H9 (cell line): ENCODE data around the gene C15orf62. TPM values are rescaled to one million over a fixed set of nuclear protein-coding genes. Genes with fewer than 3 reads are reported as not detected.

Experiments
- DNase-seq: peaks from one replicate; pipeline ENCODE4 v3.0.0-alpha.2; 2017
- H2AFZ ChIP-seq: one replicate; pipeline ENCODE4 v1.6.1; 2013; ENCODE audit warnings: mild to moderate bottlenecking, low read length, control low read depth, moderate library complexity
- H2AK5ac ChIP-seq: 2 replicates; pipeline ENCODE4 v1.6.1; 2013; ENCODE audit warnings: low read length, control low read depth, mixed read lengths; ENCODE audit not compliant: insufficient read length
- H2BK120ac ChIP-seq: one replicate; pipeline ENCODE4 v1.6.1; 2013; ENCODE audit warnings: low read depth, mild to moderate bottlenecking, low read length, control low read depth, inconsistent platforms; ENCODE audit not compliant: poor library complexity, severe bottlenecking
- H2BK12ac ChIP-seq: 2 replicates; pipeline ENCODE4 v1.6.1; 2013; ENCODE audit warnings: low read length, control low read depth, mixed read lengths, low read depth; ENCODE audit not compliant: insufficient read length
- H2BK15ac ChIP-seq: 2 replicates; pipeline ENCODE4 v1.6.1; 2013; ENCODE audit warnings: low read depth, low read length, control low read depth
- H2BK20ac ChIP-seq: one replicate; pipeline ENCODE4 v1.6.1; 2013; ENCODE audit warnings: low read depth, mild to moderate bottlenecking, low read length, control low read depth, inconsistent platforms; ENCODE audit not compliant: poor library complexity, severe bottlenecking
- H2BK5ac ChIP-seq: 2 replicates; pipeline ENCODE4 v1.6.1; 2013; ENCODE audit warnings: low read length, control low read depth, mixed read lengths; ENCODE audit not compliant: insufficient read length
- H3K14ac ChIP-seq: 2 replicates; pipeline ENCODE4 v1.6.1; 2013; ENCODE audit warnings: low read length, control low read depth; ENCODE audit not compliant: insufficient read depth
- H3K18ac ChIP-seq: 2 replicates; pipeline ENCODE4 v1.6.1; 2013; ENCODE audit warnings: low read depth, mild to moderate bottlenecking, mixed read lengths, low read length, control low read depth; ENCODE audit not compliant: insufficient read length
- H3K23ac ChIP-seq: 2 replicates; pipeline ENCODE4 v1.6.1; 2013; ENCODE audit warnings: low read length, control low read depth, mixed read lengths, low read depth; ENCODE audit not compliant: insufficient read length
- H3K23me2 ChIP-seq: 2 replicates; pipeline ENCODE4 v1.6.1; 2013; ENCODE audit warnings: low read depth, mild to moderate bottlenecking, mixed read lengths, low read length, control low read depth; ENCODE audit not compliant: insufficient read length, poor library complexity, severe bottlenecking
- H3K27ac ChIP-seq: 2 replicates; pipeline ENCODE4 v1.5.1; 2013; ENCODE audit warnings: low read length, control low read depth, mixed read lengths, low read depth; ENCODE audit not compliant: insufficient read length
- H3K27me3 ChIP-seq: 2 replicates; pipeline ENCODE4 v1.6.1; 2013; ENCODE audit warnings: low read length, control low read depth, inconsistent platforms; ENCODE audit not compliant: insufficient read depth
- H3K4ac ChIP-seq: 2 replicates; pipeline ENCODE4 v1.6.1; 2013; ENCODE audit warnings: low read depth, mild to moderate bottlenecking, control low read depth, inconsistent platforms, low read length, moderate library complexity
- H3K4me1 ChIP-seq: 2 replicates; pipeline ENCODE4 v1.6.1; 2013; ENCODE audit warnings: low read length, control low read depth, inconsistent platforms; ENCODE audit not compliant: insufficient read depth
- H3K4me2 ChIP-seq: 2 replicates; pipeline ENCODE4 v1.6.1; 2013; ENCODE audit warnings: low read length, control low read depth, mixed read lengths; ENCODE audit not compliant: insufficient read length, insufficient read depth
- H3K56ac ChIP-seq: 2 replicates; pipeline ENCODE4 v1.6.1; 2013; ENCODE audit warnings: low read depth, mild to moderate bottlenecking, mixed read lengths, low read length, control low read depth; ENCODE audit not compliant: insufficient read length
- H3K79me1 ChIP-seq: 2 replicates; pipeline ENCODE4 v1.6.1; 2013; ENCODE audit warnings: low read depth, mild to moderate bottlenecking, moderate library complexity, low read length, control low read depth, inconsistent platforms; ENCODE audit not compliant: insufficient read depth, poor library complexity, severe bottlenecking
- H3K79me2 ChIP-seq: 2 replicates; pipeline ENCODE4 v1.6.1; 2013; ENCODE audit warnings: low read length, control low read depth, inconsistent platforms; ENCODE audit not compliant: insufficient read depth
- H3K9ac ChIP-seq: 2 replicates; pipeline ENCODE4 v1.6.1; 2013; ENCODE audit warnings: low read length, control low read depth, mixed read lengths; ENCODE audit not compliant: insufficient read length; ENCODE audit errors: extremely low read depth
- H3K9me3 ChIP-seq: one replicate; pipeline ENCODE4 v1.6.1; 2013; ENCODE audit warnings: low read depth, low read length, inconsistent platforms; ENCODE audit not compliant: control insufficient read depth
- H3T11ph ChIP-seq: one replicate; pipeline ENCODE4 v1.6.1; 2013; ENCODE audit warnings: mild to moderate bottlenecking, low read length, control low read depth, inconsistent platforms
- H4K20me1 ChIP-seq: one replicate; pipeline ENCODE4 v1.6.1; 2013; ENCODE audit not compliant: control insufficient read depth, insufficient read length, insufficient read depth
- H4K5ac ChIP-seq: 2 replicates; pipeline ENCODE4 v1.6.1; 2013; ENCODE audit warnings: low read depth, mild to moderate bottlenecking, mixed read lengths, low read length, control low read depth; ENCODE audit not compliant: insufficient read length
- H4K8ac ChIP-seq: replicated peaks from 2 replicates; pipeline ENCODE4 v1.6.1; 2013; ENCODE audit warnings: low read length, control low read depth, mixed read lengths, low read depth; ENCODE audit not compliant: insufficient read length
- H4K91ac ChIP-seq: 2 replicates; pipeline ENCODE4 v1.6.1; 2013; ENCODE audit warnings: low read depth, mild to moderate bottlenecking, moderate library complexity, mixed read lengths, low read length, control low read depth; ENCODE audit not compliant: insufficient read length
- H3K27ac Mint-ChIP-seq, 3 experiments: 2 replicates in 2 of 3; 3 replicates in 1 of 3; pipeline ENCODE4 v1.8.0; 2020 to 2021; ENCODE audit warnings: mixed read lengths in 3 of 3, mild to moderate bottlenecking in 1 of 3, moderate library complexity in 1 of 3
- H3K27me3 Mint-ChIP-seq: 2 replicates; pipeline ENCODE4 v1.8.0; 2021; ENCODE audit warnings: low read depth, mild to moderate bottlenecking, moderate library complexity, mixed read lengths
- H3K36me3 Mint-ChIP-seq, 3 experiments: 2 replicates in 2 of 3; 3 replicates in 1 of 3; pipeline ENCODE4 v1.8.0; 2020 to 2021; ENCODE audit warnings: low read depth in 3 of 3, mixed read lengths in 3 of 3; ENCODE audit not compliant: insufficient read depth in 1 of 3
- H3K4me1 Mint-ChIP-seq, 2 experiments: 2 replicates each; pipeline ENCODE4 v1.8.0; 2020; ENCODE audit warnings: mixed read lengths in 2 of 2
- H3K4me3 Mint-ChIP-seq, 2 experiments: 2 replicates in 1 of 2; 3 replicates in 1 of 2; pipeline ENCODE4 v1.8.0; 2020 to 2021; ENCODE audit warnings: mild to moderate bottlenecking in 2 of 2, mixed read lengths in 2 of 2, moderate library complexity in 1 of 2
- H3K9me3 Mint-ChIP-seq, 2 experiments: 2 replicates in 1 of 2; 3 replicates in 1 of 2; pipeline ENCODE4 v1.8.0; 2020; ENCODE audit warnings: mild to moderate bottlenecking in 2 of 2, mixed read lengths in 2 of 2, moderate library complexity in 1 of 2
- WGBS: extraction: QIAGEN DNeasy Blood & Tissue Kit; methylation state at CpG from one replicate; pipeline ENCODE4 v1.1.7; 2013; ENCODE audit warnings: missing lambda C conversion rate, low lambda C conversion rate, mixed read lengths; ENCODE audit not compliant: insufficient read length; ENCODE audit errors: extremely low coverage; 5-methylcytosine and 5-hydroxymethylcytosine counted together
- total RNA-seq: library from RNA; stranded (reverse); gene quantifications from 2 replicates; pipeline ENCODE4 v1.2.1, GENCODE V29; 2021
- TF ChIP-seq, protein P1 (sequence below): fragments of 200-600 bp; sonication (generic); conservative IDR thresholded peaks from 3 replicates; pipeline ENCODE4 v1.8.0; 2021; ENCODE audit warnings: antibody characterized with exemption, mild to moderate bottlenecking

C15orf62 gene
- total RNA-seq, 1 experiment from 2014 or later, result 0.70 TPM

GRCh38 chr15:40722354-40722753, 47.4 kb upstream of the C15orf62 start:
- no peak overlapping the region for H3K4me3 Mint-ChIP-seq
- H3K79me1 ChIP-seq, result no peaks in the 10 kb centered on the region

More at GRCh38 chr15:40722354-40722753, 47.4 kb upstream of the C15orf62 start:
- no peaks in the 10 kb centered on the region for H3K27me3 ChIP-seq
- no peak overlapping the region for H3K14ac ChIP-seq
- no peak overlapping the region for H3K4ac ChIP-seq
- TF ChIP-seq, protein P1, sequence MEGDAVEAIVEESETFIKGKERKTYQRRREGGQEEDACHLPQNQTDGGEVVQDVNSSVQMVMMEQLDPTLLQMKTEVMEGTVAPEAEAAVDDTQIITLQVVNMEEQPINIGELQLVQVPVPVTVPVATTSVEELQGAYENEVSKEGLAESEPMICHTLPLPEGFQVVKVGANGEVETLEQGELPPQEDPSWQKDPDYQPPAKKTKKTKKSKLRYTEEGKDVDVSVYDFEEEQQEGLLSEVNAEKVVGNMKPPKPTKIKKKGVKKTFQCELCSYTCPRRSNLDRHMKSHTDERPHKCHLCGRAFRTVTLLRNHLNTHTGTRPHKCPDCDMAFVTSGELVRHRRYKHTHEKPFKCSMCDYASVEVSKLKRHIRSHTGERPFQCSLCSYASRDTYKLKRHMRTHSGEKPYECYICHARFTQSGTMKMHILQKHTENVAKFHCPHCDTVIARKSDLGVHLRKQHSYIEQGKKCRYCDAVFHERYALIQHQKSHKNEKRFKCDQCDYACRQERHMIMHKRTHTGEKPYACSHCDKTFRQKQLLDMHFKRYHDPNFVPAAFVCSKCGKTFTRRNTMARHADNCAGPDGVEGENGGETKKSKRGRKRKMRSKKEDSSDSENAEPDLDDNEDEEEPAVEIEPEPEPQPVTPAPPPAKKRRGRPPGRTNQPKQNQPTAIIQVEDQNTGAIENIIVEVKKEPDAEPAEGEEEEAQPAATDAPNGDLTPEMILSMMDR, result no peak
- Mint-ChIP-seq H3K4me1 (no peaks in the 10 kb centered on the region), H3K27ac (peak overlapping the region in 1 of 3 experiments; percentile 7; a peak in 2 of 7 replicates), H3K9me3 (no peaks in the 10 kb centered on the region), H3K27me3 (no peaks in the 10 kb centered on the region), H3K36me3 (peaks cover 9 to 49% (median 36%) of the 10 kb centered on the region in 3 experiments; a peak in 6 of 7 replicates)
- H4K91ac ChIP-seq, result no peak overlapping the region
- H3T11ph ChIP-seq, result no peak overlapping the region
- no peak overlapping the region for H3K4me2 ChIP-seq
- no peaks in the 10 kb centered on the region for H4K20me1 ChIP-seq
- H3K9me3 ChIP-seq, result no peaks in the 10 kb centered on the region
- H3K79me2 ChIP-seq, result no peaks in the 10 kb centered on the region
- no CpG with 5 or more reads among the region's 4 CpGs for WGBS
- no peak overlapping the region for H2AK5ac ChIP-seq
- H4K5ac ChIP-seq, result no peak overlapping the region
- no peak overlapping the region for H2BK15ac ChIP-seq
- H2BK120ac ChIP-seq, result no peak overlapping the region
- no peak overlapping the region for H3K18ac ChIP-seq
- H2BK5ac ChIP-seq, result no peak overlapping the region
- no peaks in the 10 kb centered on the region for H3K4me1 ChIP-seq
- H2BK12ac ChIP-seq, result no peak overlapping the region
- no peaks in the 10 kb centered on the region for H3K23me2 ChIP-seq
- H3K56ac ChIP-seq, result no peak overlapping the region
- no peak overlapping the region for H2AFZ ChIP-seq
- H4K8ac ChIP-seq, result no peak overlapping the region
- H2BK20ac ChIP-seq, result no peak overlapping the region
- no peak for DNase-seq
- H3K27ac ChIP-seq, result no peak overlapping the region
- no peak overlapping the region for H3K9ac ChIP-seq
- no peak overlapping the region for H3K23ac ChIP-seq
